NOMO-1 treated with dmso at 0.1 percent for 144 hours (cell line): Measurements from ENCODE around the gene NEUROD4.

Source experiments
- DNase-seq: peaks from one replicate; lab custom pipeline; 2025; ENCODE audit not compliant: unreplicated experiment; lab: John Stamatoyannopoulos, UW

NEUROD4 gene

DNA sequence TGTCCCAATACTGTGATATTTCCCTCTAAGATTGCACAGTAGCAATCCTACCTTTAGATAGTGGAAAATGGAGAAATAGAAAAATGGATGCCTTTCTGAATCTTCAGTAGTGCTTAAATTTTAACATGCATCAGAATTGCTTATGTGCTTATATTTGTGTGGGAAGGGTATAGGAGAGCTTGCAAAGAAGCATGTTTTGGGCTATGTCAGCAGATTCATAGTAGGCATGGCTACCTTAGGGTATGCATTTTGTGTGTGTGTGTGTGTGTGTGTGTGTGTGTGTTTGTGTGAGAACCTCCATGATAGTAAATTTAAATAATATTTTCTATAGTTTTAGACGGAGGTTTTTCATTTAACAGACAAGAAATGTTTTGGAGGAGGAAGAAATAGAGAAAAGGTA lies 38.3 kb downstream of the NEUROD4 start:
- no peak for DNase-seq

- no peak for DNase-seq
Observed at GRCh38 chr12:55058776-55059175, 39.0 kb downstream of the NEUROD4 start.

- DNase-seq, result peak; percentile 67
Observed at GRCh38 chr12:55060470-55060869, 40.7 kb downstream of the NEUROD4 start.

GRCh38 chr12:55061024-55061423 lies 41.2 kb downstream of the NEUROD4 start:
- no peak for DNase-seq

GRCh38 chr12:55063291-55063690 lies 43.5 kb downstream of the NEUROD4 start:
- no peak for DNase-seq

- no peak for DNase-seq
Observed at GRCh38 chr12:55065535-55065934, 45.8 kb downstream of the NEUROD4 start.

DNA sequence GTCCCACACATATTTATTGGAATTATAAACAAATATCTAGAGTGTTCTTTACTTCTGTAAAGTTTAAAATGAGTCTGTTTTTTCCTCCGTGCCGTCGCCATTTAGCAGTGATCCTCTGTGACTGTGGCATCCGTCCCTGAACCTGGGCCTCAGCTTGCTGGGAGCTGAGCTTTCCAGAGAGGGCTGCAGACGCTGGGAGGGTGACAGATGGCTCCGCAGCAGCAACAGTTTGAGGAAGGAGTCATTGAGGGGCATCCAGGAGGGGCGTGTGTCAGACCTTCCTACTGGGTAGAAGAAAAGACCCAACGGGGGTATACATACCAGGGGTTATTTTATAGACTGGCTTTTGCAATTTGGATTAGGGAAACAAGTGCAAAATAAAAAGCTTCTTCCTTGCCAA lies 47.9 kb downstream of the NEUROD4 start:
- no peak for DNase-seq

- peak; percentile 8 for DNase-seq
Observed at GRCh38 chr12:55068416-55069010, 48.7 kb downstream of the NEUROD4 start.

- no peak for DNase-seq
Observed at GRCh38 chr12:55072083-55072482, 52.3 kb downstream of the NEUROD4 start.

GRCh38 chr12:55073043-55074022 lies 53.6 kb downstream of the NEUROD4 start:
- DNase-seq, result no peak

DNA sequence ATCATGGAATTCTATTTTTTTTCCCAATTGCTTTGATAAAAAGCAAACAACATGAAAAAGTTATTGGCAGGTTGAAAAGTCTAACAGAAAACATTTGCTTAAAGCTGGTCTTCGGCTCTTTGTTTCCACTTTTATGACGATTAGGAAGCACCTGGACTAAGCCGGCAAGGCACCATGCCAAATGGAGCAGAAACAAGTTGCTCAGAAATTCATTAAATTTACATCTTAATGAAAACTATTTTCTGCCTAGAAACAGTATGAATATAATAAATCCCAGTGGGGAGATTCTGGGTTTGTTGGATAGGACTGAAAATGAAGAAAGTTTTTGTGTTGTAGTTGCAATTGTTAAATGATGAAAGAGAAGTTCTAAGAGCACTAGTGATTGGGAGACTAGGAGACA lies 55.0 kb downstream of the NEUROD4 start:
- DNase-seq, result no peak
